KG1 (cell line): ENCODE results near the gene RAB9A.
"Not testable (repeated sequence)": the region's sequence is repeated elsewhere in the genome, so short reads cannot be mapped to it uniquely, and the experiment has no call there.

Experiments used
- DNase-seq: peaks from one replicate; lab custom pipeline; 2025; lab: John Stamatoyannopoulos, UW

Gene RAB9A

DNA sequence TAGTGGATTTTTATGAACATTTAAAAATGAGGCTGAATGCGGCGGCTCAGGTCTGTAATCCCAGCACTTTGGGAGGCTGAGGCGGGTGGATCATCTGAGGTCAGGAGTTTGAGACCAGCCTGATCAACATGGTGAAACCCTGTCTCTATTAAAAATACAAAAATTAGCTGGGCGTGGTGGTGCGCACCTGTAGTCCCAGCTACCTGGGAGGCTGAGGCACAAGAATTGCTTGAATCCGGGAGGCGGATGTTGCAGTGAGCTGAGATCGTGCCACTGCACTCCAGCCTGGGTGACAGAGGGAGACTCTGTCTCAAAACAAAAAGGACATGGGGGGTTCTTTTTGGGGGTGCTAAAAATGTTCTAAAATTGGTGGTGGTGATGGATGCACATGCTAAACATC lies 19.2 kb upstream of the RAB9A start:
- not testable (repeated sequence) for DNase-seq

- DNase-seq = no peak
Measured at GRCh38 chrX:13670197-13670596, 18.7 kb upstream of the RAB9A start.

DNA sequence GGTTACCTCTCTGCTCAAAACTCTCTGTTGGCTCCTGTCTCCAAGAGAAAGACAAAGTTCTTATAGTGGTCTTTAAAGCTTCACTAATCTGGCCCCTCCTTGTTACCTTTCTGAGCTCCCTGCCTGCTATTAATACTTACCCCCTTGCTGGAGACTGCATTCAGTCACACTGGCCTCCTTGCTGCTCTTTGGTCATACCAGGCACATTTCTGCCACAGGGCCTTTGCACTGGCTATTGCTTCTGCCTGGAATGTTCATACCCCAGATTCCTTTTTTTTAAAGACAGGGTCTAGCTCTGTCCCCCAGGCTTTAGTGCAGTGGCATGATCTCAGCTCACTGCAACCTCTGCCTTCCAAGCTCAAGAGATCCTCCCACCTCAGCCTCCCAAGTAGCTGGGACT lies 15.9 kb upstream of the RAB9A start:
- DNase-seq = no peak

DNA sequence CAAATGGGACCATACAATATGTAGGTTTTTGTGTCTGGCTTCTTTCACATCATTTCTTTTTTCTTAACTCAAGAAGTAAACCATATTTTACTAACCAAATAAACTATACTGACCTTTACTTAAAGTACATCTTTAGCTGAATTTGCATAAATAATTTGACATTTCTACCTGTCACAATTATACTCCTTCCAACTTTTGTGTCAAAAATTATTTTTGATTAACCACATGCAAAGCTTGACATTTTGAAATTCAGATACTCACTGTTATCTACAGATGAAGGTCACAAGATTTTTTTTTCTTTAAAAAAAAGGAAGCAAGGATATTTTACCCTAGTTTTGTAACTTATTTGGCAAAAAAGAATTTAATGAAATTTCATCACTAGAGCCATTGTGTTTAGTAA lies 12.0 kb upstream of the RAB9A start:
- DNase-seq = no peak

GRCh38 chrX:13679700-13680099 lies 9.2 kb upstream of the RAB9A start:
- DNase-seq = not testable (repeated sequence)

DNA sequence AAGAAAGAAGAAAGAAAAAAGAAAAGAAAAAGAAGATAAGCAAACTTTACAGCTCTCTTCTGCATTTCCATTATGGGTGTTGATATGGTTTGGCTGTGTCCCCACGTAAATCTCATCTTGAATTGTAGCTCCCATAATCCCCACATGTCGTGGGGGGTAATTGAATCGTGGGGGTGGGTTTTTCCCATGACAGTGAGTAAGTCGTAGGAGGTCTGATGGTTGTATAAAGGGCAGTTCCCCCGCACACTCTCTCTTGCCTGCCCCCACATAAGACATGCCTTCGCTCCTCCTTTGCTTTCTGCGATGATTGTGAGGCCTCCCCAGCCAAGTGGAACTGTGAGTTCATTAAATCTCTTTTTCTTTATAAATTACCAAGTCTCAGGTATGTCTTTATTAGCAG lies 7.3 kb upstream of the RAB9A start:
- DNase-seq = no peak

- DNase-seq = no peak
Measured at GRCh38 chrX:13684361-13684760, 4.6 kb upstream of the RAB9A start.

GRCh38 chrX:13685126-13685763 lies 3.7 kb upstream of the RAB9A start:
- no peak for DNase-seq

GRCh38 chrX:13687203-13687602 lies 1.7 kb upstream of the RAB9A start:
- no peak for DNase-seq

GRCh38 chrX:13688384-13688957 lies 457 bp upstream of the RAB9A start:
- no peak for DNase-seq

DNA sequence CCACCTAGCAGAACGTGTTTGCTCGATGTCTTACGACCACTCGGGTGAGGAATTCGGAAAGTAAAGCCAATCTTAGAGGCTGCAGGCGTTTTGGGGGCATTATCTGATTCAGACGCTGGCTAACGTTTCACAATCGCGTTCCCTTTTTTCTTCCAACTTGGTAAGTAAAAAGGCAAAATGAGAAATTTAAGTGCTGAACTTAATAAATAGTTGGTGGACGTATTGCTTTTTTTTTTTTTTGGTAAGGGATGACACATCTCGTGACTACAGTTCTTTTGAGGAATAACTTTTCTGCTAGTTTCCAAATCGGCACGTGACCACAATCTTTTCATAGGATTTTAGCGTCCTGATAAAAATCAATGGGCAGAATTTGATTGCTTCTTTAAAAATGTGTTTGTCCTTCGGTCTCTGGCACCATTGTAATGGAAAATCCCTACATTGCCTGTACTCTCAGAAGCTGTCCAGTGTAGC lies 848 bp downstream of the RAB9A start:
- no peak for DNase-seq

DNA sequence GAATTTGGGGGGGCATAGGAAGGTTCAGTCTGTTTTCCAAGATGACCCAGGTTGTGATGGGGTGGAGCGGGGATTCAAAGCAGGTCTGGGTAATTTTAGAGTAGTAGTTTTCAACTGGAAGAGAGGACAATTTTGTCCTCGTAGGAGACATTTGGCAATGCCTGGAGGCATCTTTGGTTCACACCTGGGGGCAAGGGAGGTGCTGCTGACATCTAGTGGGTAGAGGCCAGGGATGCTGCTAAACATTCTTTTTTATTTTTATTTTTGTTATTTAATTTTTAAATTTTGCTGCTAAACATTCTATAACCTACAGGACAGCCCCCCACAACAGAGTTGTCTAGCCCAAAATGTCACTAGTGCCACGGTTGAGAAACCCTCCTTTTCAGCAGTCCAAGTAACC lies 1.9 kb downstream of the RAB9A start:
- no peak for DNase-seq

DNA sequence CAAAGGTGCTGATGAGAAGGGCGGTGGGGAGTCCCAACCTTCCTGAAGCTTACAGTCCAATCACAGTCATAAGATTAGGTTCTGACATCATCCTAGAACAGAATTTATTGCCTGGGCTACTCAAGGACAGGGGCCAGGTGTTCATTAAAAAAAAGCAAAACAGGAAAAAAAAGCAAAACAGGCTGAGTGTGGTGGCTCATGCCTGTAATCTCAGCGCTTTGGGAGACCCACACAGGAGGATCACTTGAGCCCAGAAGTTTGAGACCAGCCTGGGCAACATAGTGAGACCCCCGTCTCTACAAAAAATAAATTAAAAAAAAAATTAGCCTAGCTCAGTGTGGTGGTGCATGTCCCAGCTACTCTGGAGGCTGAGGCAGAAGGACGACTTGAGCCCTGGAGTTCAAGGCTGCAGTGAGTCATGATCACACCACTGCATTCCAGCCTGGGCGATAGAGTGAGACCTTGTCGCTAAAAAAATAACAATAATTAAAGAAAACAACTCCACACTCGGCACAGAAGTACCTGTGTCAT lies 3.0 kb downstream of the RAB9A start:
- DNase-seq = no peak

GRCh38 chrX:13692771-13693231 lies 3.9 kb downstream of the RAB9A start:
- no peak for DNase-seq

DNA sequence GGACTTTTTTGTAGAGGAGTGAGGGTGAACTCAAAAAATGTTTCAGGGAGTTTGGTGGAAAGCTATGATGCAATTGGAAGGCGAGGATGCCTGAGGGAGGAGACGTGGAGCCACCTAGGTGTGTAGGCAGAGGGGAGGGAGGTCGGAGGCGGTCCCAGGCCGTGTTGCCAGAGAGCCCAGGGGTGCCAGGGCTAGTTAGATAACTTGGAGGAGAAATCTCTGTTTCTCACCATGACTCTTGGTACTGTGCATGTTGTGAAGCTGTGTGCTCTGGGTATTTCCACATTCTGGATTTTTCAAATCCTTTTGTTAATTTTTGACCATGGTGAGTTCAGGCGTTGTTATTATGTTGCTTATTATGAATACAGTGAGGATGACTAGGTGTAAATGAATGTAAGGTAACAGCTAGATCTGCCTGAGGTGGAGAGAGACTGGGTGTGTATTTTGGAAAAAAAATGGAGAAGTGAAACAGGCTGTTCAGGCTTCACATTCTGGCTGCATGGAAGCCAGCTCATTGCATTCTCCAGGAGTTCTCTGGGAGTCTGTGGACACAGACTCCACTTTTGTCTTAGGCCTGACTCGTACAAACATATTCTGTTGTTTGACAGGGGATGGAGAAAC lies 4.5 kb downstream of the RAB9A start:
- DNase-seq = no peak

- DNase-seq = no peak
Measured at GRCh38 chrX:13694359-13694758, 5.4 kb downstream of the RAB9A start.

GRCh38 chrX:13694983-13695382 lies 6.1 kb downstream of the RAB9A start:
- DNase-seq = no peak

DNA sequence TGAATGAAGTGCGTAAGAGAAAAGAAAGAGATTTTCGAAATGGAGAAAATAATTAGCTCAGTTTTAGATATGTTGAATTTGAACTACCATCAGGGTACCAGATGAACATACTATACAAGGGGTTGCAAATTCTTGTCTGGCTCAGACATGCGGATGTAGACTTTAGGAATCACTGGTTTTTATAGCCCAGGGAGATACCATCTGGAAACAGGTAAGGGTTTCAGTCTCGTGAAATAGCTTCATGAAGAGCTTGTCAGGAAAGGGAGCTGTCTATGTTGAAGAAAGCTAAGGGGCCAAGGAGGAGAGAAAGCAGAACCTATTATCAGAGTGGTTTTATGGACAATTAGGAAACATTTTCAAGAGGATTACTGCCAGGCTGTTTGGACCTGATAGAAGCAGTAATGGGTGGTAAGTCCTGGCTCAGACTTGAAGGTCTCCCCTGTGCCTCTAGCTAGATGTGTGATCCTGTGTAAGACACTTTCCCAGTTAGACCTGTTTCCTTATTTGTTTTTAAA lies 6.7 kb downstream of the RAB9A start:
- DNase-seq = no peak

GRCh38 chrX:13697455-13697854 lies 8.5 kb downstream of the RAB9A start:
- DNase-seq = no peak

DNA sequence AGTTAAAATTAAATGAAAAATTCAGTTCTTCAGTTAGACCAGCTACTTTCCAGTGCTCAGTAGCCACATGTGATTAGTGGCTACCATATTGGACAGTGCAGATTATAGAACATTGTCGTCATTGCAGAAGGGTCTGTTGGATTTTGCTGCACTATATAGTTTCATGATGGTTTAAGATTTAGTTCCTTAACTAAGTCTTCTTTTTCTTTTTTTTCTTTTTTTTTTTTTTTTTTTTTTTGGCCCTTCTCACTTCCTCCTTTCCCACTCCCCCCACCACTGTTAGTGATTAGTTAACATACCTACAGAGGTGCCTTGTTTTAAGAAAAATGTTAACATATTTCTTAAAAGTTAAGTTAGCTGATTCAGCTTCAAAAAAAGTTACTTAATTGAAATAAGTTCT lies 9.0 kb downstream of the RAB9A start:
- DNase-seq = no peak

GRCh38 chrX:13698432-13698831 lies 9.5 kb downstream of the RAB9A start:
- no peak for DNase-seq

GRCh38 chrX:13699183-13699826 lies 10.4 kb downstream of the RAB9A start:
- DNase-seq = no peak

DNA sequence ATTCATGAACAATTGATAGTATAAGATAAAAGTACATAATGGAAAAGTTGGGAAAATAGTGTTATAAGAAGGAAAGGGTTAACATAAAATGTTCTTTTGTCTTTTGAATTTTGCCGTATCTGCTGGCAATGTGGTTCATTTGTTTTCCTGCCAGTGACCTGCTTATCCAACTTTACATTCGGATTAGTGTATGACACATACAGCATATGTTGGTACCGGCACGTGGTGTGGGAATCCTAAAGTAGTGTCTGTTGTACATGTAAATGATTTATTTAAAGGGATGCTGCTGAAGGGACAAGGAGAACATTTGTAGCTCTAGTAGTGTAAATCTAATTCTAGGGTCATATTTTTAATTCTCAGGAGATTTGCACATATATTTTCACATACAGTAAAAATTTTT lies 11.5 kb downstream of the RAB9A start:
- DNase-seq = no peak
